GM12878 (cell line): ENCODE data around the gene MDH1B.

Experiments
- BMI1 ChIP-seq: fragments of 450-650 bp; IDR thresholded peaks from 2 replicates; pipeline ENCODE4 v1.6.1; 2016; ENCODE audit warnings: mild to moderate bottlenecking, moderate library complexity, borderline replicate concordance
- CEBPB ChIP-seq, 2 experiments: fragments of 150-350 bp in 1 of 2; IDR thresholded peaks; 2 replicates each; pipeline ENCODE4 v1.6.1; 2012 to 2014; ENCODE audit warnings: low read depth in 2 of 2, low read length in 2 of 2, borderline replicate concordance in 1 of 2, inconsistent platforms in 1 of 2
- CREB1 ChIP-seq: IDR thresholded peaks from 2 replicates; pipeline ENCODE4 v1.6.1; 2012; ENCODE audit warnings: low read depth, mild to moderate bottlenecking, inconsistent platforms
- ETV6 ChIP-seq, 2 experiments: fragments of 450-650 bp in 1 of 2; IDR thresholded peaks in 1 of 2; conservative IDR thresholded peaks in 1 of 2; 2 replicates each; pipeline ENCODE4 v1.6.1; 2014; ENCODE audit warnings: antibody characterized with exemption in 1 of 2, borderline replicate concordance in 1 of 2, low read depth in 1 of 2, mild to moderate bottlenecking in 1 of 2, moderate library complexity in 1 of 2
- EZH2 ChIP-seq: IDR thresholded peaks from 2 replicates; pipeline ENCODE4 v1.6.1; 2012; ENCODE audit warnings: low read depth, mild to moderate bottlenecking, control low read depth, inconsistent platforms, low read length, borderline replicate concordance; ENCODE audit not compliant: control insufficient read depth
- JUND ChIP-seq: IDR thresholded peaks from 2 replicates; pipeline ENCODE4 v1.6.1; 2012; ENCODE audit warnings: low read depth, mild to moderate bottlenecking, low read length, improper control_type of control experiment, moderate library complexity
- MYC ChIP-seq: IDR thresholded peaks from 2 replicates; pipeline ENCODE4 v1.6.1; 2011; ENCODE audit warnings: mild to moderate bottlenecking, low read length, moderate library complexity, inconsistent platforms; ENCODE audit not compliant: insufficient read depth, insufficient replicate concordance, insufficient read length, severe bottlenecking
- POLR2AphosphoS5 ChIP-seq: IDR thresholded peaks from 2 replicates; pipeline ENCODE4 v1.6.1; 2011; ENCODE audit warnings: mild to moderate bottlenecking, low read length, inconsistent platforms
- RAD21 ChIP-seq: IDR thresholded peaks from 2 replicates; pipeline ENCODE4 v1.6.1; 2011; ENCODE audit warnings: mild to moderate bottlenecking, low read depth, low read length, moderate library complexity; ENCODE audit not compliant: insufficient read depth
- STAT3 ChIP-seq: IDR thresholded peaks from 2 replicates; pipeline ENCODE4 v1.6.1; 2011; ENCODE audit warnings: low read depth, low read length, improper control_type of control experiment
- ZNF24 ChIP-seq: fragments of 450-650 bp; IDR thresholded peaks from 2 replicates; pipeline ENCODE4 v1.6.1; 2017; ENCODE audit warnings: antibody characterized with exemption, mild to moderate bottlenecking
- TF ChIP-seq, protein P1 (sequence below), 3 experiments: IDR thresholded peaks in 2 of 3; conservative IDR thresholded peaks in 1 of 3; 2 replicates each; pipeline ENCODE4 v1.5.1; 2011; ENCODE audit warnings: low read depth in 3 of 3, low read length in 3 of 3, mild to moderate bottlenecking in 3 of 3, control low read depth in 2 of 3, moderate library complexity in 2 of 3, inconsistent platforms in 1 of 3, mixed read lengths in 1 of 3; ENCODE audit not compliant: control insufficient read depth in 2 of 3, insufficient read depth in 1 of 3; ENCODE audit errors: extremely low read depth in 1 of 3
- TF ChIP-seq, protein P2 (sequence below): IDR thresholded peaks from 2 replicates; pipeline ENCODE4 v1.6.1; 2011; ENCODE audit warnings: low read depth, low read length, improper control_type of control experiment, borderline replicate concordance

DNA sequence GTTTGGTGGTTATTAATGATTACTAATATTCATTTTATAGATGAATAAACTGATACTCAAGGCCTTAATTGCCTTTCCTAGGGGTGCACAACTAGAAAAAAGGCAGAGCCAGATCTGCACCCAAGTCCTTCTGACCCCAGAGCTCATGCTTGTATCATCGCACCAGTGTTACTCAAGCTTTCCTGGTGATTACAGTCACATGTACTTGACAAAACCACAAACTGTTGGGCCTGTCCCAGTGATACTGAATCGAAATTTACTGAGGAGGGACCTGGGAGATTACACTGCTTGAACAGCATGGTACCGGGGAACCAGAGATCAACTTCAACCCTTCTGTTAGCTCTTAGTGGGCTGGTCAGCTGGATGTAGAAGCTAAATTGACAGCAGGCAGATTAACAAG, 34.0 kb upstream of the MDH1B start:
- TF ChIP-seq JUND, result no peak
- no peak for TF ChIP-seq CREB1
- TF ChIP-seq, protein P1, sequence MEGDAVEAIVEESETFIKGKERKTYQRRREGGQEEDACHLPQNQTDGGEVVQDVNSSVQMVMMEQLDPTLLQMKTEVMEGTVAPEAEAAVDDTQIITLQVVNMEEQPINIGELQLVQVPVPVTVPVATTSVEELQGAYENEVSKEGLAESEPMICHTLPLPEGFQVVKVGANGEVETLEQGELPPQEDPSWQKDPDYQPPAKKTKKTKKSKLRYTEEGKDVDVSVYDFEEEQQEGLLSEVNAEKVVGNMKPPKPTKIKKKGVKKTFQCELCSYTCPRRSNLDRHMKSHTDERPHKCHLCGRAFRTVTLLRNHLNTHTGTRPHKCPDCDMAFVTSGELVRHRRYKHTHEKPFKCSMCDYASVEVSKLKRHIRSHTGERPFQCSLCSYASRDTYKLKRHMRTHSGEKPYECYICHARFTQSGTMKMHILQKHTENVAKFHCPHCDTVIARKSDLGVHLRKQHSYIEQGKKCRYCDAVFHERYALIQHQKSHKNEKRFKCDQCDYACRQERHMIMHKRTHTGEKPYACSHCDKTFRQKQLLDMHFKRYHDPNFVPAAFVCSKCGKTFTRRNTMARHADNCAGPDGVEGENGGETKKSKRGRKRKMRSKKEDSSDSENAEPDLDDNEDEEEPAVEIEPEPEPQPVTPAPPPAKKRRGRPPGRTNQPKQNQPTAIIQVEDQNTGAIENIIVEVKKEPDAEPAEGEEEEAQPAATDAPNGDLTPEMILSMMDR (IDR thresholded peaks at IDR 0.05 in 2 of 3, conservative IDR thresholded peaks at IDR 0.05 in 1 of 3; ENCODE audit: control insufficient read depth in 2 of 3, extremely low read depth in 1 of 3, insufficient read depth in 1 of 3, low read depth in 3 of 3, low read length in 3 of 3), result no peak
- TF ChIP-seq ETV6 (conservative IDR thresholded peaks at IDR 0.05 in 1 of 2, IDR thresholded peaks at IDR 0.05 in 1 of 2; ENCODE audit: borderline replicate concordance in 1 of 2, low read depth in 1 of 2), result no peak
- TF ChIP-seq ZNF24, result no peak
- no peak for TF ChIP-seq MYC
- no peak for TF ChIP-seq STAT3
- no peak for TF ChIP-seq POLR2AphosphoS5
- no peak for TF ChIP-seq EZH2
- TF ChIP-seq RAD21, result no peak
- TF ChIP-seq BMI1, result no peak
- TF ChIP-seq CEBPB (IDR thresholded peaks at IDR 0.05; ENCODE audit: borderline replicate concordance in 1 of 2, low read depth in 2 of 2, low read length in 2 of 2), result no peak
- TF ChIP-seq, protein P2, sequence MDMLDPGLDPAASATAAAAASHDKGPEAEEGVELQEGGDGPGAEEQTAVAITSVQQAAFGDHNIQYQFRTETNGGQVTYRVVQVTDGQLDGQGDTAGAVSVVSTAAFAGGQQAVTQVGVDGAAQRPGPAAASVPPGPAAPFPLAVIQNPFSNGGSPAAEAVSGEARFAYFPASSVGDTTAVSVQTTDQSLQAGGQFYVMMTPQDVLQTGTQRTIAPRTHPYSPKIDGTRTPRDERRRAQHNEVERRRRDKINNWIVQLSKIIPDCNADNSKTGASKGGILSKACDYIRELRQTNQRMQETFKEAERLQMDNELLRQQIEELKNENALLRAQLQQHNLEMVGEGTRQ, result no peak
